Fibroblast of lung (primary cell): ENCODE results near the gene GSK3A. TPM values are rescaled to one million over a fixed set of nuclear protein-coding genes. Genes with fewer than 3 reads are reported as not detected.

ENCODE experiments used
- DNase-seq, 2 donors: peaks; one replicate each; pipeline versions ENCODE4 v3.0.0 to v3.0.0-alpha.2; 2010; ENCODE audit warnings: low read depth in 2 of 2
- H2AFZ ChIP-seq: 2 replicates; pipeline ENCODE4 v1.5.1; 2012; ENCODE audit warnings: low read length, control low read depth, inconsistent platforms
- H3K27ac ChIP-seq: 2 replicates; pipeline ENCODE4 v1.5.1; 2011; ENCODE audit warnings: low read length, control low read depth; ENCODE audit not compliant: insufficient read depth
- H3K27me3 ChIP-seq: 2 replicates; pipeline ENCODE4 v1.5.1; 2011; ENCODE audit warnings: mild to moderate bottlenecking, low read length; ENCODE audit not compliant: control insufficient read depth, insufficient read depth
- H3K36me3 ChIP-seq: 2 replicates; pipeline ENCODE4 v1.5.1; 2011; ENCODE audit warnings: low read length; ENCODE audit not compliant: control insufficient read depth, insufficient read depth
- H3K4me1 ChIP-seq: 2 replicates; pipeline ENCODE4 v1.5.1; 2011; ENCODE audit warnings: low read length; ENCODE audit not compliant: control insufficient read depth, insufficient read depth; ENCODE audit errors: extremely low read depth
- H3K4me2 ChIP-seq: 2 replicates; pipeline ENCODE4 v1.5.1; 2011; ENCODE audit warnings: low read length, control low read depth; ENCODE audit not compliant: insufficient read depth; ENCODE audit errors: extremely low read depth
- H3K4me3 ChIP-seq, 4 experiments: fragments of 200-600 bp in 1 of 4; sonication (generic) in 1 of 4; replicated peaks in 1 of 4; 2 replicates each; pipeline ENCODE4 v1.5.1; 2011 to 2016; ENCODE audit warnings: low read length in 4 of 4, low read depth in 3 of 4, mild to moderate bottlenecking in 3 of 4, control low read depth in 2 of 4, inconsistent platforms in 1 of 4, mixed read lengths in 1 of 4; ENCODE audit not compliant: insufficient read depth in 1 of 4; ENCODE audit errors: control extremely low read depth in 1 of 4
- H3K79me2 ChIP-seq: 2 replicates; pipeline ENCODE4 v1.5.1; 2012; ENCODE audit warnings: mild to moderate bottlenecking, low read length, inconsistent platforms; ENCODE audit not compliant: control insufficient read depth, insufficient read depth
- H3K9ac ChIP-seq: 2 replicates; pipeline ENCODE4 v1.5.1; 2011; ENCODE audit warnings: mild to moderate bottlenecking, low read length, control low read depth; ENCODE audit not compliant: insufficient read depth
- H3K9me3 ChIP-seq: 2 replicates; pipeline ENCODE4 v1.5.1; 2012; ENCODE audit warnings: low read depth, low read length; ENCODE audit not compliant: control insufficient read depth, insufficient read depth
- H4K20me1 ChIP-seq: 2 replicates; pipeline ENCODE4 v1.5.1; 2011; ENCODE audit warnings: low read length; ENCODE audit not compliant: control insufficient read depth, insufficient read depth; ENCODE audit errors: extremely low read depth
- EZH2 ChIP-seq: IDR thresholded peaks from 2 replicates; pipeline ENCODE4 v1.5.1; 2012; ENCODE audit warnings: low read length, control low read depth, mild to moderate bottlenecking; ENCODE audit errors: missing control alignments
- polyA plus RNA-seq, 2 donors: library from polyadenylated mRNA; depleted of rRNA in 1 of 2; stranded (reverse) in 1 of 2; unstranded in 1 of 2; fragments of >200 nt; gene quantifications; 2 replicates each; pipeline ENCODE4 v1.2.1, GENCODE V29; 2011 to 2012; ENCODE audit warnings: missing spikeins in 1 of 2
- total RNA-seq: library from RNA; depleted of rRNA; stranded (reverse); fragments of >200 nt; gene quantifications from 2 replicates; pipeline ENCODE4 v1.2.1, GENCODE V29; 2014
- TF ChIP-seq, protein P1 (sequence below), 2 donors: IDR thresholded peaks in 1 of 2; conservative IDR thresholded peaks in 1 of 2; 1 replicate in 1 of 2; 2 replicates in 1 of 2; pipeline ENCODE4 v1.5.1; 2011 to 2012; ENCODE audit warnings: low read length in 2 of 2, control low read depth in 1 of 2, inconsistent platforms in 1 of 2, low read depth in 1 of 2, mild to moderate bottlenecking in 1 of 2

GSK3A gene
- total and polyA plus RNA-seq, 2 donors (not counting 1 experiment from before 2014, with no cell fraction given), result 11.6 to 21.7 TPM

DNA sequence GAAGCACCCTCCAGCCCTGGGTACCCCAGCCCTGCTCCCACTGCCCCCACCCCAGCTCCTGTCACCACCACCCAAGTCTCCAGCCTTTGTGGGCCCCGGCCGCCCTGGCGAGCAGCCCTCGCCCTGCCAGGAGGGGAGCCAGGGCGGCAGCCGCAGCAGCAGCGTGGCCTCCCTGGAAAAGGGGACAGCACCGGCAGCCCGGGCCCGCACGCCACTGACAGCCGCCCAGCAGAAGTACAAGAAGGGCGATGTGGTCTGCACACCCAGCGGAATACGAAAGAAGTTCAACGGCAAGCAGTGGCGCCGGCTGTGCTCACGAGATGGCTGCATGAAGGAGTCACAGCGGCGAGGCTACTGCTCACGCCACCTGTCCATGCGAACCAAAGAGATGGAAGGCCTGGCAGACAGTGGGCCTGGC, 30.6 kb upstream of the GSK3A start:
- H3K9me3 ChIP-seq, result no peaks in the 10 kb centered on the region
- H3K36me3 ChIP-seq, result peaks cover 26% of the 10 kb centered on the region
- no peaks in the 10 kb centered on the region for H4K20me1 ChIP-seq
- no peak overlapping the region for H3K9ac ChIP-seq
- no peak for TF ChIP-seq EZH2
- TF ChIP-seq, protein P1, sequence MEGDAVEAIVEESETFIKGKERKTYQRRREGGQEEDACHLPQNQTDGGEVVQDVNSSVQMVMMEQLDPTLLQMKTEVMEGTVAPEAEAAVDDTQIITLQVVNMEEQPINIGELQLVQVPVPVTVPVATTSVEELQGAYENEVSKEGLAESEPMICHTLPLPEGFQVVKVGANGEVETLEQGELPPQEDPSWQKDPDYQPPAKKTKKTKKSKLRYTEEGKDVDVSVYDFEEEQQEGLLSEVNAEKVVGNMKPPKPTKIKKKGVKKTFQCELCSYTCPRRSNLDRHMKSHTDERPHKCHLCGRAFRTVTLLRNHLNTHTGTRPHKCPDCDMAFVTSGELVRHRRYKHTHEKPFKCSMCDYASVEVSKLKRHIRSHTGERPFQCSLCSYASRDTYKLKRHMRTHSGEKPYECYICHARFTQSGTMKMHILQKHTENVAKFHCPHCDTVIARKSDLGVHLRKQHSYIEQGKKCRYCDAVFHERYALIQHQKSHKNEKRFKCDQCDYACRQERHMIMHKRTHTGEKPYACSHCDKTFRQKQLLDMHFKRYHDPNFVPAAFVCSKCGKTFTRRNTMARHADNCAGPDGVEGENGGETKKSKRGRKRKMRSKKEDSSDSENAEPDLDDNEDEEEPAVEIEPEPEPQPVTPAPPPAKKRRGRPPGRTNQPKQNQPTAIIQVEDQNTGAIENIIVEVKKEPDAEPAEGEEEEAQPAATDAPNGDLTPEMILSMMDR (conservative IDR thresholded peaks at IDR 0.05 in 1 of 2, IDR thresholded peaks at IDR 0.05 in 1 of 2; ENCODE audit: low read depth in 1 of 2, low read length in 2 of 2), result no peak
- H3K79me2 ChIP-seq, result peaks cover 56% of the 10 kb centered on the region
- DNase-seq, result no peak
- H3K4me3 ChIP-seq, result no peak overlapping the region
- H3K4me2 ChIP-seq, result no peak overlapping the region
- H3K27me3 ChIP-seq, result no peaks in the 10 kb centered on the region
- no peak overlapping the region for H3K27ac ChIP-seq
- H3K4me1 ChIP-seq, result peaks cover 12% of the 10 kb centered on the region
- H2AFZ ChIP-seq, result no peak overlapping the region

DNA sequence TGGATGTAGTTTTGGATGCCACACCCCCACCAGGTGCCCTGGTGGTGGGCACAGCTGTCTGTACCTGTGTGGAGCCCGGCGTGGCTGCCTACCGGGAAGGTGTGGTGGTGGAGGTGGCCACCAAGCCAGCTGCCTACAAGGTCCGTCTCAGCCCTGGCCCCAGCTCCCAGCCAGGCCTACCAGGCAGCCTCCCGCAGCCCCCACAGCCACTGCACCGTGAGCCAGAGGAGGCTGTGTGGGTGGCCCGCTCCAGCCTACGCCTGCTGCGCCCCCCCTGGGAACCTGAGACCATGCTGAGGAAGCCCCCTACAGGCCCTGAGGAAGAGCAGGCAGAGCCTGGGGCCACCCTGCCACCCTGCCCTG, 30.1 kb upstream of the GSK3A start:
- peaks cover 13% of the 10 kb centered on the region for H3K4me1 ChIP-seq
- H4K20me1 ChIP-seq, result no peaks in the 10 kb centered on the region
- no peaks in the 10 kb centered on the region for H3K9me3 ChIP-seq
- no peak overlapping the region for H3K27ac ChIP-seq
- H3K9ac ChIP-seq, result no peak overlapping the region
- no peak for DNase-seq
- peaks cover 54% of the 10 kb centered on the region for H3K79me2 ChIP-seq
- peaks cover 26% of the 10 kb centered on the region for H3K36me3 ChIP-seq
- no peak overlapping the region for H3K4me2 ChIP-seq
- no peaks in the 10 kb centered on the region for H3K27me3 ChIP-seq
- H3K4me3 ChIP-seq, result no peak overlapping the region
- no peak overlapping the region for H2AFZ ChIP-seq
- no peak for TF ChIP-seq EZH2
- TF ChIP-seq, protein P1 (conservative IDR thresholded peaks at IDR 0.05 in 1 of 2, IDR thresholded peaks at IDR 0.05 in 1 of 2; ENCODE audit: low read depth in 1 of 2, low read length in 2 of 2), result no peak

DNA sequence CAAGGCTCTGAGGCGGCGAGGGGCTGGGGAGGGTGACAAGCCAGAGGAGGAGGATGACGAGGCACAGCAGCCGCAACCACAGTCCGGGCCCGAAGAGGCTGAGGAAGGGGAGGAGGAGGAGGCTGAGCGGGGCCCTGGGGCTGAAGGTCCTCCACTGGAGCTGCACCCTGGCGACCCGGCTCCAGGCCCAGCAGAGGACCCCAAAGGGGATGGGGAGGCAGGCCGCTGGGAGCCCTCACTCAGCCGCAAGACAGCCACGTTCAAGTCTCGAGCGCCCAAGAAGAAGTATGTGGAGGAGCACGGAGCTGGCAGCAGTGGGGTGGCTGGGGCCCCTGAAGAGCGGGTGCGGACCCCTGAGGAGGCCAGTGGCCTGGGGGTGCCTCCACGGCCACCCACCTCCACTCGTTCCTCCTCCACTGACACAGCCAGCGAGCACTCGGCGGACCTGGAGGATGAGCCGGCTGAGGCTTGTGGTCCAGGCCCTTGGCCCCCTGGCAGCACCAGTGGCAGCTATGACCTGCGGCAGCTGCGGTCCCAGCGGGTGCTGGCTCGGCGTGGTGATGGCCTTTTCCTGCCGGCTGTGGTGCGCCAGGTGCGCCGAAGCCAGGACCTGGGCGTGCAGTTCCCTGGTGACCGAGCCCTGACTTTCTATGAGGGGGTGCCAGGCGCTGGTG, 29.6 kb upstream of the GSK3A start:
- Histone ChIP-seq H3K79me2 (peaks cover 54% of the 10 kb centered on the region), H3K36me3 (peaks cover 26% of the 10 kb centered on the region), H3K27me3 (no peaks in the 10 kb centered on the region), H3K9me3 (no peaks in the 10 kb centered on the region), H3K4me1 (peaks cover 13% of the 10 kb centered on the region), H3K9ac (no peak overlapping the region), H2AFZ (no peak overlapping the region), H3K4me3 (no peak overlapping the region), H4K20me1 (no peaks in the 10 kb centered on the region), H3K27ac (no peak overlapping the region), H3K4me2 (no peak overlapping the region)
- no peak for TF ChIP-seq EZH2
- TF ChIP-seq, protein P1 (conservative IDR thresholded peaks at IDR 0.05 in 1 of 2, IDR thresholded peaks at IDR 0.05 in 1 of 2; ENCODE audit: low read depth in 1 of 2, low read length in 2 of 2), result no peak
- DNase-seq, result no peak
